Cardiac muscle cell (in vitro differentiated cells and primary cell): ENCODE results near the gene C10orf71. TPM values are rescaled to one million over a fixed set of nuclear protein-coding genes. Genes with fewer than 3 reads are reported as not detected.

Experiments
- DNase-seq, 2 donors: peaks; one replicate each; pipeline versions ENCODE4 v3.0.0 to v3.0.0-alpha.2; 2010 to 2017; ENCODE audit warnings: low read depth in 1 of 2, low spot score in 1 of 2
- H3K27ac ChIP-seq: fragments of 200-600 bp; sonication (generic); 2 replicates; pipeline ENCODE4 v1.5.1; 2016
- H3K27me3 ChIP-seq: fragments of 200-600 bp; sonication (generic); 2 replicates; pipeline ENCODE4 v1.6.0; 2016; ENCODE audit warnings: control low read depth
- H3K36me3 ChIP-seq: fragments of 200-600 bp; sonication (generic); 2 replicates; pipeline ENCODE4 v1.5.1; 2016; ENCODE audit warnings: control low read depth
- H3K4me1 ChIP-seq: fragments of 200-600 bp; sonication (generic); 2 replicates; pipeline ENCODE4 v1.8.1; 2017; ENCODE audit warnings: low read depth, mild to moderate bottlenecking, mixed run types
- H3K4me3 ChIP-seq: fragments of 200-600 bp; sonication (generic); 2 replicates; pipeline ENCODE4 v1.5.1; 2016; ENCODE audit warnings: mild to moderate bottlenecking
- H3K9me3 ChIP-seq: fragments of 200-600 bp; sonication (generic); 2 replicates; pipeline ENCODE4 v1.5.1; 2017; ENCODE audit warnings: low read depth, mild to moderate bottlenecking, control low read depth
- polyA plus RNA-seq: library from polyadenylated mRNA; unstranded; fragments of >200 nt; fragmentation: Nextera tagmentation; extraction: Ambion mirVana; gene quantifications from 2 replicates; pipeline ENCODE4 v1.2.1, GENCODE V29; 2016
- total RNA-seq: library from RNA; depleted of rRNA; stranded (reverse); fragments of >200 nt; gene quantifications from 2 replicates; pipeline ENCODE4 v1.2.3, GENCODE V29; 2016
- TF ChIP-seq, protein P1 (sequence below): IDR thresholded peaks from 2 replicates; pipeline ENCODE4 v1.5.1; 2012; ENCODE audit warnings: low read depth, mild to moderate bottlenecking, low read length

C10orf71 gene, protein sequence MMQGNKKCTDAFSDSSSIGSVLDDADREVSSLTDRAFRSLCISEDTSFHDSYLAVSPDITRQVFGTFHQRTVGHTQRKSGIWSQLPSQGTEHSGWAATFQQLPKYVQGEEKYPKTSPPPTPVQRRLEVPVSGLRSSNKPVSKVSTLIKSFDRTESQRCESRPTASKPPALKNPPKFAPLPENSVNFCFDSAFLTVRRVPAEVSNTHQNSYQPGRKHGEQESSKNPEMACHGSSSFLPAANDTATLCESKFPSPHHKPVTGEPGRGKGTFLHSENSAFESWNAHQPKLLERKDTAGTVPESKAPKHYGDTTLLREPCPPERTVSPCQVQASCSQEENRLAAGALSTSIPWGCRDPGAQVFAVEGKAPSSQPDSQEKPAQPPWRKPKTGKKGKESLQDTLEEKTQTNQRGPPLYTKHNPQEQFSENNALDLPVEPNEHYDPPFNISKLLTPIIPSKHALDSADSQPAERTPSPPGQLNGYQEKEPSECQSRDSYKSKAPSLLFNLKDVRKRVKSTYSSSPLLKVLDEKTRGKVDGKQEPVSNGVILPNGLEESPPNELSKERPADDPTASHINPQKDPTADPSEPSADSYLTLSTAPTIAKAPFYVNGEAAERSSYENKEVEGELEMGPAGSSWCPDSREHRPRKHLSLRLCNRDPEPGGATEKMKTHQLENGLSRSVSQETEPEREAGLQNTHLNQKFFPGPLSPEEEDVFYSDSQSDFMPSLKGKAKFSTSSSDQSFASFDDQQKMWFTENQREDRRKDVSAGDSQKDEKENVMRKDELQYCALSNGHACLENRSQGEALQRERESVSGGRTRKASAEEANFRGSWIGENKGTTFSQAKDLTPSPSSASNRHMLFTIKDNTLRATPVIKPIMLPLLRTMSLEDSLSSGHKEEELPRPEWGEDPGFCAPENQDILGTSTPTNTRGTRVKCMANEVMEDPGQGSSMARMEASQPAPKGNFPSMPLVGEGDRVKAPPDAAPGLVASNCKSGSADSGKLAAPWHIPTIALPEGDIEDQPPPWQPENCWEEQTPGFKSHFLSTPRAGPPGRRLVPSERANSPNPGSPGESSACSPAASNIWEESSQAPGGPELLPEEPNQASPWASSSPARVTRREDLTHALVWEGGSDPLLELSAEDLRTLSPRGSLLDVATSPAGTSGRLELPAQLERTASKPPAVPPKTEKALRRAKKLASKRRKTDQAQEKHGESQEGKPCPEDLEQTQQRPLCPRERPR (N-terminal part only)
- total RNA-seq (3.1 and 10.2 TPM in 2 replicates), polyA plus RNA-seq (4.0 and 9.8 TPM in 2 replicates)

DNA sequence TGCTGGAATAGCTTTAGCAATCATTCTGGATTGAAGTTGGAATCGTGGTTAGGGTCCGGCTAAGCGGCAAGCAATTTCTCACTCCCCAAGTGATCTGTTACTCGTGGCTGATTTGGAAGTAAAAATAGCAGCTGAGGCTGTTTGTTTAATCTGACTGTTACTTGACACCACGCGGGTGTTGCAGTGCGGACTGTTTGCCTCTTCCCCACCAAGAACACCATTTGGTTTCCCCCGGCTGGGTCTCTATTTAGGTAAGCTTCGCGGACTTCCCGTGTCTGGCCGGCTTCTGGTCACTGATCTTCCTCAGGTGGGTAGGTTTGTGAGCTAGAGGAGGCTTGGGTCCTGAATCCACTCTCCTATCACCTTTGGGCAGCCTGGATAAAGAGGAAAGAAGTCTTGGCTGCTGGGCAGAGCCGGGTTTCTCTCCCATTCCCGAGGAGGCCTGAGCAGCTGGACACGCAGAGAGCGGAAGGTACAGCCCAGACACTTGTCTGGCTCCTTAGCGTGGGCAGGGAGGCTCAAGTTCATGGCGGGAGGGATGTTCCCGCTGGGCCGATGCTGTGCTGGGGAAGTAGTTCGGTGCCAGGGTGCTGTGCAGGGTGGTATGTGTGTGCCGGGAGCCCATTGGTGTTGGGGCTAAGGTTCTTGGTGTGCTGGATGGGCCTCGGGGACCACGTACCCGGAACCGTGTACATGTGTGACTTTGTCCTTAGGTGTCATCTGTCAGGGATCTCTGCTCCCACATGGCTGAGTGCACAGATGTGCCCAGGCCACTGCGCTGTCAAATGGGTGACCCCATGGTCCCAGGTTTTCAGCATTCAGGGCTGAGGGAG, at the start of gene C10orf71:
Gene C10orf71 (plus strand): TSS at position 188 of the 833 bp plus-strand sequence. CDS start 23,376 bp downstream, outside the sequence.
- peak within 1 kb of the TSS; percentile 95 for H3K27ac ChIP-seq
- H3K9me3 ChIP-seq: no peaks in the 10 kb centered on the region
- TF ChIP-seq, protein P1, sequence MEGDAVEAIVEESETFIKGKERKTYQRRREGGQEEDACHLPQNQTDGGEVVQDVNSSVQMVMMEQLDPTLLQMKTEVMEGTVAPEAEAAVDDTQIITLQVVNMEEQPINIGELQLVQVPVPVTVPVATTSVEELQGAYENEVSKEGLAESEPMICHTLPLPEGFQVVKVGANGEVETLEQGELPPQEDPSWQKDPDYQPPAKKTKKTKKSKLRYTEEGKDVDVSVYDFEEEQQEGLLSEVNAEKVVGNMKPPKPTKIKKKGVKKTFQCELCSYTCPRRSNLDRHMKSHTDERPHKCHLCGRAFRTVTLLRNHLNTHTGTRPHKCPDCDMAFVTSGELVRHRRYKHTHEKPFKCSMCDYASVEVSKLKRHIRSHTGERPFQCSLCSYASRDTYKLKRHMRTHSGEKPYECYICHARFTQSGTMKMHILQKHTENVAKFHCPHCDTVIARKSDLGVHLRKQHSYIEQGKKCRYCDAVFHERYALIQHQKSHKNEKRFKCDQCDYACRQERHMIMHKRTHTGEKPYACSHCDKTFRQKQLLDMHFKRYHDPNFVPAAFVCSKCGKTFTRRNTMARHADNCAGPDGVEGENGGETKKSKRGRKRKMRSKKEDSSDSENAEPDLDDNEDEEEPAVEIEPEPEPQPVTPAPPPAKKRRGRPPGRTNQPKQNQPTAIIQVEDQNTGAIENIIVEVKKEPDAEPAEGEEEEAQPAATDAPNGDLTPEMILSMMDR: no peak
- H3K36me3 ChIP-seq: no peaks in the 10 kb centered on the region
- DNase-seq: peak; percentile 5 to 72
- peak within 1 kb of the TSS; percentile 10 for H3K4me3 ChIP-seq
- H3K27me3 ChIP-seq: no peaks in the 10 kb centered on the region
- H3K4me1 ChIP-seq: peaks cover 50% of the 10 kb centered on the region

DNA sequence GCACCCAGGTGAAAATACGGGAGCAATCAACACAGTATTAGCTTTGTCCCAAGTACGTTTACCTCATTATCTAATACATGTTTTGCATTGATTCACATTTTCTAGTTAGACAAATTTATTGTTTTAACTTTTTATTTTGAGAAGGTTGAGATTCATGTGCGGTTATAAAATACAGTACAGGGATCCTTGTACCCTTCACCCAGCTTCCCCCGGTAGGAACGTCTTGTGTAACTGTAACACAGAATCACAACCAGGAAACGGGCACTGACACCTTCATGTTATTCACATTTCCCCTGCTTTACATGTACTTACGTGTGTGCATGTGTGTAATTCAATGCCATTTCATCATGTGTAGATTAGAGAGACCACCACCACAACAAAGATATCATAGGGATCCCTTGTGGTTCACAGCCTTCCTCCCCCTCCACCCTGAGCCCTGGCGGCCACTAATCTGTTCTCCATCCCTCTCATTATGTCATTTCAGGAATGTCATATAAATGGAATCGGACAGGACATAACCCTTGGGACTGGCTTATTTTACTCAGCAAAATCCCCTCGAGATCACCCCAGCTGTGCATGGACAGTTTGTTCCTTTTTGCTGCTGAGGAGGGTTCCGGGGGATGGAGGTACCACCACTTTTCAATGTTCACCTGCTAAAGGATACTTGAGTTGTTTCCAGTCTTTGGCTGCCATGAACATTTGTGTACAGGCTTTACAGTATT, 46.5 kb upstream of the C10orf71 start:
- DNase-seq: no peak
- TF ChIP-seq, protein P1: no peak

DNA sequence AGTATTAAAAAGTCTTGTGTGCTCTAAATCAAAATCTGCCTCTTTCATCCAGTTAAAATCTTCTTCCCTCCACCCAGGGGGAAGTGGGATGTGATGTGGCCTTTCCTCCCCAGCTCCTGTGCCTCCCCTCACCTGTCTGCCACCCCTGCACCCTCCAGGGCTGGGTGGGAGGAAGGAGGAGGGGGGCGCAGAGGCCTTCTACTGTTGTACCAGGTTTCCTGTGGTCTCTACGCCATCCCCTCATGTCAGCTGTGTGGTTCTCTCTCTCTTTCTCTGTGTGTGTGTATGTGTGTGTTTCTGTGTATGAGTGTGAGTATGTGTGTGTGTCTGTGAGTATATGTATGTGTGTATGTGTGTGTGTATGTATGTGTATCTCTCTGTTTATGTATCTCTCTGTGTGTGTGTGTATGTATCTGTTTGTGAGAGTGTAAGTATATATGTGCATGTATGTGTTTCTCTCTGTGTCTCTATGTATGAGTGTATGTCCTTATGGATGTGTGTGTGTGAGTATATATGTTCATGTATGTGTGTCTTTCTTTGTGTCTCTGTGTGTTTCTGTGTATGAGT, 45.5 kb upstream of the C10orf71 start:
- Histone ChIP-seq H3K4me1 (no peaks in the 10 kb centered on the region), H3K4me3 (no peak overlapping the region), H3K36me3 (no peaks in the 10 kb centered on the region), H3K27ac (no peak overlapping the region), H3K27me3 (no peaks in the 10 kb centered on the region), H3K9me3 (no peaks in the 10 kb centered on the region)
- TF ChIP-seq, protein P1: no peak
- no peak for DNase-seq

More for the DNA sequence above, 46.5 kb upstream of the C10orf71 start:
- no peak overlapping the region for H3K4me3 ChIP-seq
- H3K36me3 ChIP-seq: no peaks in the 10 kb centered on the region
- H3K9me3 ChIP-seq: no peaks in the 10 kb centered on the region
- H3K4me1 ChIP-seq: no peaks in the 10 kb centered on the region
- no peak overlapping the region for H3K27ac ChIP-seq
- H3K27me3 ChIP-seq: no peaks in the 10 kb centered on the region

DNA sequence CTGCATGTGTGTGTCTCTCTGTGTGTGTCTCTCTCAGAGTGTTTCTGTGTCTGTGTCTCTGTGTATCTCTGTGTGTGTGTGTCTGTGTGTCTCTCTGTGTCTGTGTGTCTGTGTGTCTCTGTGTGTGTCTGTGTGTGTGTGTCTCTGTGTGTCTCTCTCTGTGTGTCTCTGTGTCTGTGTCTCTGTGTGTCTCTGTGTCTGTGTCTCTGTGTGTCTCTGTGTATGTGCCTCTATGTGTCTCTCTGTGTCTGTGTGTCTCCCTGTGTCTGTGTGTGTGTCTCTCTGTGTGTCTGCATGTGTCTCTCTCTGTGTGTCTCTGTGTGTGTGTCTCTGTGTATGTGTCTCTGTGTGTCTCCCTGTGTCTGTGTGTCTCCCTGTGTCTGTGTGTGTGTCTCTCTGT, 44.8 kb upstream of the C10orf71 start:
- TF ChIP-seq, protein P1: no peak
- DNase-seq: no peak
- H3K36me3 ChIP-seq: no peaks in the 10 kb centered on the region
- no peaks in the 10 kb centered on the region for H3K27me3 ChIP-seq
- no peak overlapping the region for H3K4me3 ChIP-seq
- H3K4me1 ChIP-seq: no peaks in the 10 kb centered on the region
- H3K27ac ChIP-seq: no peak overlapping the region
- H3K9me3 ChIP-seq: no peaks in the 10 kb centered on the region
